Stomach (tissue), 4 donors: ENCODE data around the gene TTC28.

ENCODE experiments used
- POLR2AphosphoS5 ChIP-seq, 3 donors: sonication (generic); formaldehyde crosslinking; IDR thresholded peaks; one replicate each; pipeline ENCODE4 v1.6.1; 2016; ENCODE audit warnings: antibody characterized with exemption in 3 of 3
- TF ChIP-seq, protein P1 (sequence below), 7 experiments: fragments of 450-650 bp in 4 of 7; fragments of 200-600 bp in 3 of 7; sonication (generic) in 3 of 7; IDR thresholded peaks; one replicate each; pipeline ENCODE4 v1.5.1; 2016 to 2019; ENCODE audit warnings: antibody characterized with exemption in 7 of 7, control low read depth in 2 of 7, mild to moderate bottlenecking in 1 of 7

DNA sequence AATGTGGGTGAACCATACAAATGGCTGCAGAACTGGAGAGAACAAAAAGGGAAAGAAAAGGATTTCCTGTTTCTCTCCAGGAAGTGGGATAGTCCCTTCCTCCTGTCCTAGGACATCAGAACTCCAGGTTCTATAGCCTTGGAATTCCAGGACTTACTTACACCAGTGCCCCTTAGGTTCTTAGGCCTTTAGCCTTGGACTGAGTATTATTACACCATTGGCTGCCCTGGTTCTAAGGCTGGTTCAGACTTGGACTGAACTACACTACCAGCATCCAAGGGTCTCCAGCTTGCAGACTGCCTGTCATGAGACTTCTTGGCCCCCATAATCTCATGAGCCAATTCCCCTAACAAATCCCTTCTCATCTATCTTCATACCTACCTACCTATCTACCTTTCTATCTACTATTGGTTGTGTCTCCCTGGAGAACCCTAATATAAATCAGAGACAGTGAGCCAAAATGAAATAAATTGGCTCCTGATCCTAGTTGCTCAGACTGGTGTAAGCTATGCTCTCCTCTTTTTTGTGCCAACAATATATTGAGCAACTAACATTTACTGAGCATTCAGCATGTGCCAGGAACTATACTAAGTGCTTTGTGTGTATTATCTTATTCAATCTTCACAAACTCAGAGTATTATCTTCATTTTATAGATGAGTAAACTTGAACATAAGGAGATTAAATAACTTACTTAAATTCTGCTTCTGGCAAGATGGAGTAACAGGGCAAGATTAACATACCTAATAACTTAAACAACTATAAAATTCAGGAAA is 303.7 kb downstream of the TTC28 start:
- TF ChIP-seq, protein P1, sequence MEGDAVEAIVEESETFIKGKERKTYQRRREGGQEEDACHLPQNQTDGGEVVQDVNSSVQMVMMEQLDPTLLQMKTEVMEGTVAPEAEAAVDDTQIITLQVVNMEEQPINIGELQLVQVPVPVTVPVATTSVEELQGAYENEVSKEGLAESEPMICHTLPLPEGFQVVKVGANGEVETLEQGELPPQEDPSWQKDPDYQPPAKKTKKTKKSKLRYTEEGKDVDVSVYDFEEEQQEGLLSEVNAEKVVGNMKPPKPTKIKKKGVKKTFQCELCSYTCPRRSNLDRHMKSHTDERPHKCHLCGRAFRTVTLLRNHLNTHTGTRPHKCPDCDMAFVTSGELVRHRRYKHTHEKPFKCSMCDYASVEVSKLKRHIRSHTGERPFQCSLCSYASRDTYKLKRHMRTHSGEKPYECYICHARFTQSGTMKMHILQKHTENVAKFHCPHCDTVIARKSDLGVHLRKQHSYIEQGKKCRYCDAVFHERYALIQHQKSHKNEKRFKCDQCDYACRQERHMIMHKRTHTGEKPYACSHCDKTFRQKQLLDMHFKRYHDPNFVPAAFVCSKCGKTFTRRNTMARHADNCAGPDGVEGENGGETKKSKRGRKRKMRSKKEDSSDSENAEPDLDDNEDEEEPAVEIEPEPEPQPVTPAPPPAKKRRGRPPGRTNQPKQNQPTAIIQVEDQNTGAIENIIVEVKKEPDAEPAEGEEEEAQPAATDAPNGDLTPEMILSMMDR (IDR thresholded peaks at IDR 0.05) = no peak
- TF ChIP-seq POLR2AphosphoS5 (IDR thresholded peaks at IDR 0.05) = no peak
